Thyroid gland (tissue), 4 donors: Measurements from ENCODE around the gene PRKCD.

Source experiments
- POLR2A ChIP-seq, 2 donors: fragments of 450-650 bp; IDR thresholded peaks; one replicate each; pipeline ENCODE4 v1.6.1; 2017; ENCODE audit warnings: antibody characterized with exemption in 2 of 2, mild to moderate bottlenecking in 2 of 2, moderate library complexity in 1 of 2
- TF ChIP-seq, protein P1 (sequence below), 6 experiments: fragments of 200-600 bp in 3 of 6; fragments of 450-650 bp in 3 of 6; sonication (generic) in 3 of 6; IDR thresholded peaks; one replicate each; pipeline ENCODE4 v1.5.1; 2016 to 2019; ENCODE audit warnings: antibody characterized with exemption in 6 of 6, mild to moderate bottlenecking in 2 of 6, inconsistent platforms in 1 of 6, moderate library complexity in 1 of 6

DNA sequence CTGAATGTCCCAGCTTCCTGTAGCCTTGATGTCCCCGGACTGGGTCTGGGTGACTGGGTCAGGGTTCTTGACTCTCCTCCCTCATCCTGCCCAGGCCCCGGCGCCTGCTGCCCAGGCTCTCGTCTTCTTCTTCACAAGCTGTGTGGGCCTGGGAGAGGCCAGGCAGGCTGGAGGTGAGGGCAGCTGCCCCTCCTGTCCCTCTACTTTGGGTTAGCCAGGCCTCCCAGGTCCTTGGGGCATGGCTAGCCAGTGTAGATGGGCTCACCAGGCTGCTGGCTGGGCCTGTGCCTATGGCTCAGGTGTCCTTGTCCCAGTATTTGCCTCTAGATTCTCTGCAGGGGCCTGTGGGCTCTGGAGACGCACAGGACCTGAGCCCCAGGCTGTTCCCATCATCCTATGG is 63.0 kb downstream of the PRKCD start:
- no peak for TF ChIP-seq POLR2A (IDR thresholded peaks at IDR 0.05)
- TF ChIP-seq, protein P1, sequence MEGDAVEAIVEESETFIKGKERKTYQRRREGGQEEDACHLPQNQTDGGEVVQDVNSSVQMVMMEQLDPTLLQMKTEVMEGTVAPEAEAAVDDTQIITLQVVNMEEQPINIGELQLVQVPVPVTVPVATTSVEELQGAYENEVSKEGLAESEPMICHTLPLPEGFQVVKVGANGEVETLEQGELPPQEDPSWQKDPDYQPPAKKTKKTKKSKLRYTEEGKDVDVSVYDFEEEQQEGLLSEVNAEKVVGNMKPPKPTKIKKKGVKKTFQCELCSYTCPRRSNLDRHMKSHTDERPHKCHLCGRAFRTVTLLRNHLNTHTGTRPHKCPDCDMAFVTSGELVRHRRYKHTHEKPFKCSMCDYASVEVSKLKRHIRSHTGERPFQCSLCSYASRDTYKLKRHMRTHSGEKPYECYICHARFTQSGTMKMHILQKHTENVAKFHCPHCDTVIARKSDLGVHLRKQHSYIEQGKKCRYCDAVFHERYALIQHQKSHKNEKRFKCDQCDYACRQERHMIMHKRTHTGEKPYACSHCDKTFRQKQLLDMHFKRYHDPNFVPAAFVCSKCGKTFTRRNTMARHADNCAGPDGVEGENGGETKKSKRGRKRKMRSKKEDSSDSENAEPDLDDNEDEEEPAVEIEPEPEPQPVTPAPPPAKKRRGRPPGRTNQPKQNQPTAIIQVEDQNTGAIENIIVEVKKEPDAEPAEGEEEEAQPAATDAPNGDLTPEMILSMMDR (IDR thresholded peaks at IDR 0.05): no peak
